HG02610 (cell line): Measurements from ENCODE around the gene FAM83F.
"Not testable (repeated sequence)": the region's sequence is repeated elsewhere in the genome, so short reads cannot be mapped to it uniquely, and the experiment has no call there.

Experiments used
- ATAC-seq: cut with Tn5 transposase; IDR thresholded peaks from one replicate; pipeline ENCODE4 v1.9.1; 2021; ENCODE audit warnings: mild to moderate bottlenecking, moderate library complexity; ENCODE audit not compliant: unreplicated experiment

Gene FAM83F

DNA sequence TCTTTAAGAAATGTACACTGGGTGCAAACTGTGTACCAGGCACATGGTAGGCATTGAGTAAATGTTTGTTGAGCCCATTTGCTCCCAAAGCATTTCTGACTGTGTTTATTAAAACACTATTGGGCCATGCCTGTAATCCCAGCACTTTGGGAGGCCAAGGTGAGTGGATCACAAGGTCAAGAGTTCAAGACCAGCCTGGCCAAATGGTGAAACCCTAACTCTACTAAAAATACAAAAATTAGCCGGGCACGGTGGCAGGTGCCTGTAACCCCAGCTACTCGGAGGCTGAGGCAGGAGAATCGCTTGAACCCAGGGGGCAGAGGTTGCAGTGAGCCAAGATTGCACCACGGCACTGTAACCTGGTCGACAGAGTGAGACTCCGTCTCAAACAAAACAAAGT, 1.9 kb upstream of the FAM83F start:
- ATAC-seq, result not testable (repeated sequence)

DNA sequence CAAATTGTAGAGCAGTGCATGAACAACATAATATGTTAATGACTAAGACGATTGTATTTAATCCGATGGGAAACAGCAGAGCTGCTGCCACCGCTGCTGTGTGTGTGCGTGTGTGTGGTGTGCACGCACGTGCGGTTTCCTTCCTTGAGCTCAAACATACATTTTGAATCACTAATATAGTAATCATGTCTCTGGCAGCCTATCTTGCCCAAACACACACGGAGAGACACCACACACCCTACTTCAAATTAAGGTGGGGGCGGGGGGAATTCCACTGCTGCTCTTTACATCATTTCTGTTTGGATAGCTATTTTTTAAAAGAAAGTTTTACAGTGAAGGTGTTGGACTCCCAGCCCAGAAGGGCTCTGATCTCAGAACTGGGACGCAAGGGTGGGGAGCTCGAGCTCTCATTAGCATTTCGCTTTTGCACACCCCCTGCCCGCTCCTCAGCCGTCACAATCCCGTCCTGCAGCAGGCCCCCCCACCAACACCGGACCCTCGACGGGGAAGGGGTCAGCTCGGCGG, 651 bp upstream of the FAM83F start:
- ATAC-seq, result no peak

DNA sequence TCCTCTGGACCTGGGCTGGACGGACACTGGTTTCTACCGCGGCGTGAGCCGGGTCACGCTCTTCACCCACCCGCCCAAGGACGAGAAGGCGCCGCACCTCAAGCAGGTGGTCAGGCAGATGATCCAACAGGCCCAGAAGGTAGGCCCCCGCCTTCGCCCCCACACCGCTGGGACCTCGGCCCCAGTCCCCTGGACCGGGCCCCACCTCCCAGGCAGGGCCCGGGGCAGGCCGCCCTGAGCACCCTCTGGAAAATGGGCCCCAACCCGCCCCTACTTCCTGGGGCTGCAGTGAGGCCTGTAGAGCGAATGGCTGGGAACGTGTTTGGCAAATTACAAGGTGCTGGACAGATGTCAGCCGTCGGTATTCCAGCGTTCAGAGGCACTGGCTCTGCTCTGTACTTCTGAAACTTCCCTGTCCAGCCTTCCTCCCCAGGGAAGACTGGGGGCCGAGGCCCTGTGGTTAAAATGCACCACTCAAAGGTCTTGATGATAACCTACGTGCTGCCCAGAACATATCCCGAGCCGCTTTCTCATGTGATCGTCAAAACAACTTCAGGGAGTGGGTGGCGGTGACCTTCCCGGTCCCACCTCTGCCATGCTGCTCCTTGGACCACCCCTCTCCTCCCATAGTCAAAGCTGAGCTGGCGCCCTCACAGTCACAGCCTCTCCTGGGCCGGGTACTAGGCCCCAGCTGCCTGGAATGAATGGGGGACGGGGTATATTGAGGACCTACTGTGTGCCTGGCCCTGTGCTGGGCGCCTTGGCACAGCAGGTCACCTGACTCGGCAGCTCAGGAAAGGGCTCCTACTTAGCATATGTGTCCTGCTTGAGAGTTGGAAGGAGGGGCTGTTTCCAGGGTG, 869 bp downstream of the FAM83F start:
- ATAC-seq, result no peak

DNA sequence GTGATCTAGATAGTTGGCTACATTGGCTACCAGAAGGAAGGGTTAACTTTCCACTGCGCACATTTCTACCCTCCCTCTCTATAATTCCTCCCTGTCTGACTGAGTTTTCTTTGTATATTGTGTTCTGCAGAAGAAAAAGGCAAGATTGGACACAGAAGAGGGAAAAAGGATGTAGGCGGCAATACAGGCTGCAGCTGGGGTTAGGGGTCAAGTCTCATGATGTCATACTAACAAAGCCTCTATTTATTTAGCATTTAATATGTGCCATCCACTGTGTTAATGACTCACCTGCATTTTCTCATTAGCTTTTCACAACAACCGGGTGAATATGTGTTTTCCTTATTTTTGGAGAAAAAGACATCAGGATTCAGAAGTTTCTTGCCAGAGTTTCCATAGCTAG, 2.0 kb downstream of the FAM83F start:
- no peak for ATAC-seq

- ATAC-seq, result no peak
These were observed 2.7 kb downstream of the FAM83F start for GRCh38 chr22:39997421-39997820.

DNA sequence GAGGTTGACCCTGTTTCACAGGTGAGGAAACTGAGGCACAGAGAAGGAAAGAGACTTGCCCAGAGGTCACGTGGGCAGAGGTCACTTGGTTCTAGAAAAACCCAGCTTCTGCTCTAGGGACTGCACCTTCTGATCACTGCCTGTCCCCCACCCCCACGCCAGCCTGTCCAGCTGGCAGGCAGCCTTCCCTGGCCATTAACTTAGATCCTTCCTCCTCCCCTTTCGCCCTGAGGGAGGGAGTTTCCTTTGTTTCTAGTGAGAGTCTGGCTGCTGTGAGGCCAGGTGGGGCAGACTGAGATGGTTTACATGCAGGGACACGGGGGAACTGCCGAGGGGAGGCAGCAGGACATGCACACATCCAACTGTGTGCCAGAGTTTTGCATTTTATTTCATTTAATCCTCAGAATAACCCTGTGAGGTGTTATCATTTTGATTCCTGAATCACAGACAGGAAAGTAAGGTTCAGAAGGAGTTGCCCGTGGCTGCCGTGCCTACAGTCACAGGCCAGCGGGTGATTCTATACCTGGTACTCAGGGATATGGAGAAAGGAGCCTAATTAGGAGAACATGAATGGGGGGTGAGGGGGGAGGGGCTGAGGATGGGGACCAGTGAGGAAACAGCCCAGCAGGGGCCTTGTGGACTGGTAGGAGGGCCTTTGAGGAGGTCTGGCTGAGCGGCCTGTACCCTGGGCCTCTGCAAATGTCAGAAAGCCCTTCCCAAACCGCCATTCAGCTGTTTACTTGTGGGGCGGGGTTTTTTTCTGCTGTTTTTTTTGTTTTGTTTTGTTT, 3.4 kb downstream of the FAM83F start:
- ATAC-seq, result no peak

DNA sequence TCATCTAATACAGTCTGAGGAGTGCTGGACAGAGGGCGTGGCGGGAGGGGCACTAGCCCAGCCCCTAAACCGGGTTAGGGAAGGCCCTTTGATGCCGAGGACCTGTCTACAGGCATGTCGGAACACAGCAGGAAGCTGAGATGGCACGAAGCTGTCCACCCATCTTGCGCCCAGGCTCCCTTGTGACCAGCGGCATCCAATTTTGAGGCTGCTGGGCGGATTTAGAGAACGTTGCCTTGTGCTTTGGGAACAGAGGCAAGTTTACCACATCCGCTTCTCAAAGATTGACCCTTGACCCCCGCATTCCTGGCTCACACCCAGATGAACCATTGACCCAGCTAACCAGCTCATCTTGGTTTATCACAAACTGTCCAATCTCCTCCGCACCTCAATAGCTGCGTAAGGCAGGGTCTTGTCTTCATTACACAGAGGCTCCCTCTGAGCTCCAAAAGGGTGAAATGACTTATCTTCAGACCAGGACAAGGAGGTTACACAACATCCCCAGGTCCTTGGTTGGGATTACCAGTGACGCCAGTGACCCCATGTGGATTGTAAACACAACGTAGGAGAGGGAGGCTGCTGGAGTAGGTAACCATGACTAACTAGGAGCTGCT, 4.5 kb downstream of the FAM83F start:
- ATAC-seq, result no peak

GRCh38 chr22:40000171-40000570, 5.4 kb downstream of the FAM83F start:
- no peak for ATAC-seq

DNA sequence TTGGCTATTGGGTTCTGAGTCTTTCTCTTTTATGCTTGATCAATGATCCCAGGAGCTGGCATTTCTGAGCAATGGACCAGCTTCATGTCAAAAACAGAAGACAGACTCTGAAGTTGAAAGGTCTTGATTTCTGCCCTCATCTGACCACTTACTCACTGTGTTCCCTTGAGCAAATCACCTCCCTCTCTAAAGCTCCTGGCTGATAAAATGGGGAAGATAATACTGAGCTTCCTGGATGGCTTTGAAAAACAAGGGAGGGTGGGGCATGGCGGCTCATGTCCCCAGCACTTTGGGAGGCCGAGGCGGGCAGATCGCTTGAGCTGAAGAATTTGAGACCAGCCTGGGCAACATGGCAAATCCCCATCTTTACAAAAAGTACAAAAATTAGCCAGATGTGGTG, 6.4 kb downstream of the FAM83F start:
- ATAC-seq, result no peak

GRCh38 chr22:40001800-40002577, 7.2 kb downstream of the FAM83F start:
- ATAC-seq, result no peak

DNA sequence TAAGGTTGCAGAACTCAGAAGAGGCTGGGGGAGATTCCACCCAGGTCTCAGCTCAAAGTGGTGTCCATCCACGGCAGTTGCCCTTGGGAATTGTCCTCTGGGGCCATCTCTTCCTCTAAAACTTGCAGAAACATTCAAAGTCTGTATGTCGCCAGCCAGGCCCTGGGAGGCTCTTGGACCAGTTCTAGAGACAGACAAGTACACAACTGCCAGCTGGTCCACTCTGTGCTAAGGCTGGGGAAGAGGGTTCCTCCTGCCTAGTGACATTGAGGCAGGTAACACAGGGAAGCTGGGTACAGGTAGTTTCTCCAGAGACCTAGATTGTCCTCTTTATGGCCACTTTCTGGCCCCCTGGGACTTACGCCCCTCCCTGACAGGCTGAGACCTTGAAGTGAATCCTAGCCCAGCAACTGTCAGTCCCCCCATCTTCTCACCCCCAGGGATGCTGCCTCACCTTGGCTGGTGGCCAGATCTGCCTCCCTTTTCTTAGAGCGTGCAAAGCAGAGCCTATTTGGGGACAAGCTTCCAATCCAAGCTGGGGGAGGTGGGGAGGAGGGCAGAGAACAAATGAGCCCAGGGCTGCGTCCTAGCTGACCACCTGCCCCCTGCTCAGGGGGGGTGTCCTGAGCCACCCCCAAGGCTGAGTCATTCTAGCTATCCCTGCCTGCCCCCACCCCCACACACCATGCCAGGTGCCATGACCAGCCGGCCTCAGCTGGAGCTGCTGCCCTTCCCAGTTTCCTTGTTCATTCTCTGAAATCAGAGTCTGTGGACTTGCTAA, 8.4 kb downstream of the FAM83F start:
- ATAC-seq, result no peak

GRCh38 chr22:40004836-40005235, 10.1 kb downstream of the FAM83F start:
- ATAC-seq, result no peak

GRCh38 chr22:40006641-40007040, 11.9 kb downstream of the FAM83F start:
- no peak for ATAC-seq

DNA sequence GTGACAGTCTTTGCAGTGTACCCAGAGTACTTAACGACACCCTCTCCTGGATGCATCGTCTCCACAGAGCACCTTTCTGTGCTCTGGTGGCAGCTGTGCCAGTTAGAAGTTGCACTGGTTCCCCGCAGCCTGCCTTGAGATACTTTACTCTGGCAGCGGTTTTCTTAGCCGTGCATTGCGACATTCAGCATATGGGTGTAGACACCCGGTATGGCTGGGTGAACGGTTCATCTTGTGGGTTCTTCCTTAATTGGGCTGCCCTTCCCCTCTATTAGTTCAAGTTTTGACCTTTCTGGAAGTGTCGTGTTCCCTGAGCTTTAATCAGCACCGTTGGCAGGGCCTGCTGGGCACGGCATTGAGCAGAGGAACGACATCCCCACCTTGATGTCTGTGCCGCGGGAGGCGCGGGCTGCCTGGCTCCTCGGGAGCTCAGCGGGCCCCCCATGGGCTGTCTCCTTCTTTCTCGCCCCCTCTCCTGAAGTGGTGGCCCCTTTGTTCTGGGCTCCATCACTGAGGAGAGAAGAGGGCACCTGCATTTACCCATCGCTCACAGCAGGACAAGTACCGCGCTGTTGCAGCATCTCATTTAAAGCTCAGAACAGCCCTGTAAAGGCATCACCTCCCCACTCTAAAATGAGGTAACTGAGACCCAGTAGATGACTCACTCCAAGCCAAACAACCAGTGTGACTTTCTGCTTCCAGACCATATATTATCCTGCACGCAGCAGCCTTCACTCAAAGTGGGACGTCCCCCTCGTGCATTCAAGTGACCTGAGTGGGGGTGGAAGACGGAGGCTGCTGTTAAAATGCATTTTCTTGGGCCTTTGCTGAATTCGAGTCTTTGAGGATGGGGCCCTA, 13.3 kb downstream of the FAM83F start:
- ATAC-seq, result no peak

DNA sequence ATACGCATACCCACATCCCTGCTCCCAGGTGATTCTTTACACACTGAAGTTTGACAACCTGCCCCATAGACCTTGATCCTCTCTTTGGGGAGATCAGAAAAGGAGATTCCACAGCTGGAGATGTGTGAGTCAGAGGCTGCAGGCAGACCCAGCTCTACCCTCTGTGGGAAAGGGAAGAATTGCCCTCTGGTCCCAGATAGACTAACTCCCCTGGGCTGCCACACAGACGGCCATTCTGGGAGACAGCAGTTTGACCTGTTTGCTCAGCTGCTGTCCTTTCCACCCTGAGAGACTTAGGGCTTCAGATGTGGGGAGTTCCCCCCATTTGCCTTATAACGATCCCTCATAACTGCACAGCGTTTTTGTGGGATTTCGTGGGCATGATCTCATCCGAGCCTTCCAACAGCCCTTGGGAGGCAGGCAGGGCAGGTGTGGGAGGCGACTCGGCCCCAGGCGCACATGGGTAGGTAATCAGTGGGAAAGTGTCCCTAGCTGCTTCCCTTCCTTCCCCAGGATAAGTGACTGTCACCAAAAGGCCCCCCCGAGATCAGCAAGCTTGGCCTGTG, 14.1 kb downstream of the FAM83F start:
- ATAC-seq, result no peak

GRCh38 chr22:40009292-40009774, 14.6 kb downstream of the FAM83F start:
- no peak for ATAC-seq

GRCh38 chr22:40009951-40010671, 15.4 kb downstream of the FAM83F start:
- ATAC-seq, result no peak

GRCh38 chr22:40010746-40011145, 16.0 kb downstream of the FAM83F start:
- no peak for ATAC-seq
